ENCODE results near the gene DPP8.
A peak's percentile ranks its signal among the peaks of the same experiment; 100 is the strongest.

DPP8 gene

GRCh38 chr15:65421360-65422215 lies 95.9 kb downstream of the DPP8 start:
- Histone ChIP-seq H3K27ac (ENCODE audit: low read length) (peak overlapping the region; percentile 97), H3K27me3 (ENCODE audit: insufficient read depth, low read length) (peaks cover 20% of the 10 kb centered on the region), H3K9me3 (ENCODE audit: insufficient read depth, low read depth, low read length) (no peaks in the 10 kb centered on the region), H3K4me3 (ENCODE audit: low read length) (peak overlapping the region; percentile 85), H3K4me1 (ENCODE audit: insufficient read depth, low read length) (peaks cover 42% of the 10 kb centered on the region), H3K9ac (ENCODE audit: low read depth, low read length) (peak overlapping the region; percentile 91), H3K36me3 (ENCODE audit: insufficient read depth, low read depth, low read length) (no peaks in the 10 kb centered on the region)

GRCh38 chr15:65420975-65421359 lies 96.5 kb downstream of the DPP8 start:
- Histone ChIP-seq H3K27me3 (ENCODE audit: insufficient read depth, low read length) (peaks cover 20% of the 10 kb centered on the region), H3K36me3 (ENCODE audit: insufficient read depth, low read depth, low read length) (no peaks in the 10 kb centered on the region), H3K27ac (ENCODE audit: low read length) (no peak overlapping the region), H3K9ac (ENCODE audit: low read depth, low read length) (peak overlapping the region; percentile 72; the same call in 1 of the 2 replicates), H3K4me1 (ENCODE audit: insufficient read depth, low read length) (peaks cover 46% of the 10 kb centered on the region), H3K9me3 (ENCODE audit: insufficient read depth, low read depth, low read length) (no peaks in the 10 kb centered on the region), H3K4me3 (ENCODE audit: low read length) (peak overlapping the region; percentile 85)

DNA sequence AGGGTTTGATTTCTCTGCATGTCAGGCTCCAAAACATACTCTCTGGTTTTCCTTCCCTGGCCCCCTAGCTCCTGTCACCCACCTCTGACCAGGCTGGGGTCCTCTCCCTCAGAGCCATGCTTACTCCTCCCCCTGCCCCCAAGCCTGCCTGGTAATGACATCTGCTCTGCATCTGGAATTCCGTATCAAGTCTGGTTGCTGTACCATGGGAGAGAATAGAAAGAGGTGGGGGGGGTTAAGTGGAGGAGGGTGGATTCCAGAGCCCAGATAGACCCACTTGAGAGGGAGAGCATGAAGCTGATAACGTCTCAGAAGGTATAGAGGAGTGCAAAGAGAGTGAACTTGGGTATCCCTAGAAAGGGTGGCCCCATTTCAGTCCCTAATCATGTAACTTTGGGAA lies 98.9 kb downstream of the DPP8 start:
- Histone ChIP-seq H3K4me3 (ENCODE audit: low read length) (no peak overlapping the region), H3K36me3 (ENCODE audit: insufficient read depth, low read depth, low read length) (no peaks in the 10 kb centered on the region), H3K27ac (ENCODE audit: low read length) (no peak overlapping the region), H3K27me3 (ENCODE audit: insufficient read depth, low read length) (peaks cover 12% of the 10 kb centered on the region), H3K9me3 (ENCODE audit: insufficient read depth, low read depth, low read length) (no peaks in the 10 kb centered on the region), H3K9ac (ENCODE audit: low read depth, low read length) (no peak overlapping the region), H3K4me1 (ENCODE audit: insufficient read depth, low read length) (peaks cover 64% of the 10 kb centered on the region)

DNA sequence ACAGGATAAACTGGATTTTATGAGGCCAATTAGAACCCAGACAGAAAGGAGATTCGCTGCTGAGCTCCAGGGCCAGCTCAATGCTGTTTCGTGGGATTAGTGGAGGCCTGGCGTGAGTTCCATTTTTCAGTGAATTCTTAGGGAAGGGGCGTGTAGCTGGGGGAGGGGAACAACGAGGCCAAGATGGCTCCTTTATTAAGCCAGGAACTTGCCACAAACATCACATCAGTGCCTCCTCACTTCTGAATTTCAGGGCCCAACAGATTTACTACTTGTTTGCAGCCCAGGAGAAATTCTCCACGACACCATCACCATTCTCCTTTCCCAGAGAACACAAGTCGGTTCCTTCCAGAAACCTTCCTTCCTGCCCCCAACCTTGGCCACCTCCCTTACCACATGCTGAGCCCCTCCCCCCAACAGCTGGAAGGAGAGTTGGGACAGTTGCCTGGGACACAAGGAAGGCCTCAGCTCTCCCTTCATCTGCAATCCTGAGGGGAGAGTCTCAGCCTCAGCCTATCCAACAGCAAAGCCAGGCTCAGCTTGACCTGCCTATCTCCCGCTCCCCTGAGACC lies 100.6 kb downstream of the DPP8 start:
- Histone ChIP-seq H3K9ac (ENCODE audit: low read depth, low read length) (peak overlapping the region; percentile 63; the same call in 1 of the 2 replicates), H3K4me1 (ENCODE audit: insufficient read depth, low read length) (peaks cover 65% of the 10 kb centered on the region), H3K9me3 (ENCODE audit: insufficient read depth, low read depth, low read length) (no peaks in the 10 kb centered on the region), H3K27ac (ENCODE audit: low read length) (peak overlapping the region; percentile 85), H3K4me3 (ENCODE audit: low read length) (peak overlapping the region; percentile 40; the same call in 1 of the 2 replicates), H3K36me3 (ENCODE audit: insufficient read depth, low read depth, low read length) (no peaks in the 10 kb centered on the region), H3K27me3 (ENCODE audit: insufficient read depth, low read length) (peaks cover 3% of the 10 kb centered on the region; the same call in 1 of the 2 replicates)

GRCh38 chr15:65414841-65415621 lies 102.5 kb downstream of the DPP8 start:
- H3K36me3 ChIP-seq (ENCODE audit: insufficient read depth, low read depth, low read length), result no peaks in the 10 kb centered on the region
- H3K27me3 ChIP-seq (ENCODE audit: insufficient read depth, low read length), result no peaks in the 10 kb centered on the region
- peaks cover 71% of the 10 kb centered on the region for H3K4me1 ChIP-seq (ENCODE audit: insufficient read depth, low read length)
- peak overlapping the region; percentile 16 for H3K27ac ChIP-seq (ENCODE audit: low read length)
- H3K9ac ChIP-seq (ENCODE audit: low read depth, low read length), result peak overlapping the region; percentile 73
- H3K4me3 ChIP-seq (ENCODE audit: low read length), result peak overlapping the region; percentile 27; the same call in 1 of the 2 replicates
- no peaks in the 10 kb centered on the region for H3K9me3 ChIP-seq (ENCODE audit: insufficient read depth, low read depth, low read length)

- Histone ChIP-seq H3K27me3 (ENCODE audit: insufficient read depth, low read length) (no peaks in the 10 kb centered on the region), H3K4me1 (ENCODE audit: insufficient read depth, low read length) (peaks cover 62% of the 10 kb centered on the region), H3K27ac (ENCODE audit: low read length) (no peak overlapping the region), H3K36me3 (ENCODE audit: insufficient read depth, low read depth, low read length) (peaks cover 7% of the 10 kb centered on the region; the same call in 1 of the 2 replicates), H3K9me3 (ENCODE audit: insufficient read depth, low read depth, low read length) (no peaks in the 10 kb centered on the region), H3K9ac (ENCODE audit: low read depth, low read length) (no peak overlapping the region), H3K4me3 (ENCODE audit: low read length) (no peak overlapping the region)
Measured at GRCh38 chr15:65413760-65414144, 103.7 kb downstream of the DPP8 start.

GRCh38 chr15:65413051-65413759 lies 104.3 kb downstream of the DPP8 start:
- H3K27ac ChIP-seq (ENCODE audit: low read length), result no peak overlapping the region
- H3K9me3 ChIP-seq (ENCODE audit: insufficient read depth, low read depth, low read length), result no peaks in the 10 kb centered on the region
- H3K4me3 ChIP-seq (ENCODE audit: low read length), result no peak overlapping the region
- peaks cover 58% of the 10 kb centered on the region for H3K4me1 ChIP-seq (ENCODE audit: insufficient read depth, low read length)
- H3K36me3 ChIP-seq (ENCODE audit: insufficient read depth, low read depth, low read length), result peaks cover 7% of the 10 kb centered on the region; the same call in 1 of the 2 replicates
- H3K9ac ChIP-seq (ENCODE audit: low read depth, low read length), result no peak overlapping the region
- H3K27me3 ChIP-seq (ENCODE audit: insufficient read depth, low read length), result no peaks in the 10 kb centered on the region

DNA sequence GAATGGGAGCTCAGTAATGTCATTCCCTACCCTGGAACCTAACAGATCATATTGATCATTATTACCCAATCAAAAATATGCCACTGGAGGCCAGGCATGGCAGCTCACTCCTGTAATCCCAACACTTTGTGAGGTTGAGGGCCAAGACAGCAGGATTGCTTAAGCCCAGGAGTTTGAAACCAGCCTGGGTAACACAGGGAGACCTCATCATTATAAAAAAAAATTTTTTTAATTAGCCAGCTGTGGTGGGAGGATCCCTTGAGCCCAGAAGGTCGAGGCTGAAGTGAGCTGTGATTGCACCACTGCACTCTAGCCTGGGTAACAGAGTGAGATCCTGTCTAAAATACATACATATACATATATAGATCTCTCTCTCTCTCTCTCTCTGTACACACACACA lies 104.9 kb downstream of the DPP8 start:
- Histone ChIP-seq H3K4me1 (ENCODE audit: insufficient read depth, low read length) (peaks cover 52% of the 10 kb centered on the region), H3K27me3 (ENCODE audit: insufficient read depth, low read length) (no peaks in the 10 kb centered on the region), H3K36me3 (ENCODE audit: insufficient read depth, low read depth, low read length) (peaks cover 7% of the 10 kb centered on the region; the same call in 1 of the 2 replicates), H3K4me3 (ENCODE audit: low read length) (no peak overlapping the region), H3K9me3 (ENCODE audit: insufficient read depth, low read depth, low read length) (no peaks in the 10 kb centered on the region), H3K27ac (ENCODE audit: low read length) (no peak overlapping the region), H3K9ac (ENCODE audit: low read depth, low read length) (no peak overlapping the region)

- Histone ChIP-seq H3K27me3 (ENCODE audit: insufficient read depth, low read length) (no peaks in the 10 kb centered on the region), H3K9ac (ENCODE audit: low read depth, low read length) (no peak overlapping the region), H3K4me1 (ENCODE audit: insufficient read depth, low read length) (peaks cover 43% of the 10 kb centered on the region), H3K4me3 (ENCODE audit: low read length) (no peak overlapping the region), H3K27ac (ENCODE audit: low read length) (no peak overlapping the region), H3K36me3 (ENCODE audit: insufficient read depth, low read depth, low read length) (peaks cover 7% of the 10 kb centered on the region; the same call in 1 of the 2 replicates), H3K9me3 (ENCODE audit: insufficient read depth, low read depth, low read length) (no peaks in the 10 kb centered on the region)
Measured at GRCh38 chr15:65411465-65412071, 105.9 kb downstream of the DPP8 start.

DNA sequence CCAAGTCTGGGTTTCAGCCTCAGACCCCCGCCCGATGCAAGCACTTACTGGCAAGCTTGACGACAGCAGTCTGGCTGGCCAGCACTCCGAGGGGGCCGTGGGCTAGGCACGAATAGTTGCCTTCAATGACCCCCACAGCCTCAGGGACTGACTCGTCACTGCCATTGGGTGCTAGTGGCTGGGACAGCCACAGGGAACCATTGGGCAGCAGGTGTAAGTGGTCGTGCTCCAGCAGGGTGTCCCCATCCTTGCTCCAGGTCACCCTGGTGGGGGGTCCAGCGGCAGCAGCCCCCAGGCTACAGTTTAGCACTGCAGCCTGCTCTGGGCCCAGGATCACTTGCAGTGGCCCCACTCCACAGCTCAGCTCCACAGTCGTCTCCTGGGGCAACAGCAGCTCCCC lies 106.5 kb downstream of the DPP8 start:
- no peaks in the 10 kb centered on the region for H3K27me3 ChIP-seq (ENCODE audit: insufficient read depth, low read length)
- no peaks in the 10 kb centered on the region for H3K9me3 ChIP-seq (ENCODE audit: insufficient read depth, low read depth, low read length)
- peaks cover 7% of the 10 kb centered on the region; the same call in 1 of the 2 replicates for H3K36me3 ChIP-seq (ENCODE audit: insufficient read depth, low read depth, low read length)
- no peak overlapping the region for H3K9ac ChIP-seq (ENCODE audit: low read depth, low read length)
- no peak overlapping the region for H3K27ac ChIP-seq (ENCODE audit: low read length)
- no peak overlapping the region for H3K4me3 ChIP-seq (ENCODE audit: low read length)
- H3K4me1 ChIP-seq (ENCODE audit: insufficient read depth, low read length), result peaks cover 40% of the 10 kb centered on the region

GRCh38 chr15:65410036-65410435 lies 107.5 kb downstream of the DPP8 start:
- Histone ChIP-seq H3K36me3 (ENCODE audit: insufficient read depth, low read depth, low read length) (peaks cover 7% of the 10 kb centered on the region; the same call in 1 of the 2 replicates), H3K9ac (ENCODE audit: low read depth, low read length) (no peak overlapping the region), H3K4me1 (ENCODE audit: insufficient read depth, low read length) (peaks cover 34% of the 10 kb centered on the region), H3K27ac (ENCODE audit: low read length) (no peak overlapping the region), H3K4me3 (ENCODE audit: low read length) (no peak overlapping the region), H3K27me3 (ENCODE audit: insufficient read depth, low read length) (no peaks in the 10 kb centered on the region), H3K9me3 (ENCODE audit: insufficient read depth, low read depth, low read length) (no peaks in the 10 kb centered on the region)

All from iPS-20b (cell line).